Activated CD8-positive, alpha-beta T cell treated with anti-CD3 and anti-CD28 coated beads for 36 hours (primary cell): Measurements from ENCODE around the gene TOR1AIP2. TPM values are rescaled to one million over a fixed set of nuclear protein-coding genes. Genes with fewer than 3 reads are reported as not detected.

ENCODE experiments used
- ATAC-seq: fragments of 200-7000 bp; cut with Tn5 transposase; one replicate; pipeline ENCODE4 v1.10.0; 2021; ENCODE audit warnings: mild to moderate bottlenecking, moderate library complexity
- CTCF ChIA-PET: fragments of 350-600 bp; sonication (Branson Sonifier 250); formaldehyde crosslinking; loops from one replicate; lab custom pipeline; 2021; ENCODE audit warnings: antibody characterized with exemption; lab: Charles Lee
- POLR2A ChIA-PET: fragments of 350-600 bp; sonication (Branson Sonifier 250); formaldehyde crosslinking; loops from one replicate; lab custom pipeline; 2021; ENCODE audit warnings: antibody characterized with exemption; lab: Charles Lee
- DNase-seq: peaks from one replicate; pipeline ENCODE4 v3.0.0-alpha.2; 2020
- H3K27ac Mint-ChIP-seq: one replicate; pipeline ENCODE4 v1.8.0; 2021; ENCODE audit warnings: mild to moderate bottlenecking, mixed read lengths
- H3K27me3 Mint-ChIP-seq: one replicate; pipeline ENCODE4 v1.8.0; 2021; ENCODE audit warnings: mixed read lengths
- H3K36me3 Mint-ChIP-seq: one replicate; pipeline ENCODE4 v1.8.0; 2021; ENCODE audit warnings: low read depth, mixed read lengths
- H3K4me1 Mint-ChIP-seq: one replicate; pipeline ENCODE4 v1.8.0; 2021; ENCODE audit warnings: low read depth, mixed read lengths
- H3K4me3 Mint-ChIP-seq: one replicate; pipeline ENCODE4 v1.8.0; 2021; ENCODE audit warnings: mild to moderate bottlenecking, moderate library complexity, mixed read lengths
- H3K9me3 Mint-ChIP-seq: one replicate; pipeline ENCODE4 v1.8.0; 2021; ENCODE audit warnings: mixed read lengths
- CTCF ChIP-seq: fragments of 200-600 bp; IDR thresholded peaks from one replicate; pipeline ENCODE4 v1.8.0; 2022; ENCODE audit warnings: antibody characterized with exemption, mild to moderate bottlenecking
- intact Hi-C: fragments of 100-400 bp; cut with micrococcal nuclease; formaldehyde crosslinking; loops from one replicate; pipeline ENCODE4 v1.10.0; 2022
- total RNA-seq, 2 experiments: library from RNA; stranded (reverse); gene quantifications; one replicate each; pipeline ENCODE4 v1.2.3, GENCODE V29; 2021

TOR1AIP2 gene
- total RNA-seq, 2 experiments from 2014 or later, result 39.5 to 45.1 TPM

- ATAC-seq (no peak), DNase-seq (no peak)
- Mint-ChIP-seq H3K4me1 (peaks cover 24% of the 10 kb centered on the region), H3K36me3 (no peaks in the 10 kb centered on the region), H3K4me3 (no peak overlapping the region), H3K9me3 (no peaks in the 10 kb centered on the region), H3K27ac (no peak overlapping the region), H3K27me3 (no peaks in the 10 kb centered on the region)
- ChIA-PET CTCF (interaction anchor here (0.6 to 4.2 kb wide), 6 partner anchors 13 to 237 kb away, joined by 3 to 28 read pairs (median 3); no protein-coding TSS in a partner anchor), POLR2A (no interaction called here)
- intact Hi-C loops, result no loop called here
- TF ChIP-seq CTCF, result no peak
Measured at GRCh38 chr1:179831225-179831624, 46.4 kb downstream of the TOR1AIP2 start.

- Mint-ChIP-seq H3K36me3 (no peaks in the 10 kb centered on the region), H3K9me3 (no peaks in the 10 kb centered on the region), H3K4me1 (peaks cover 24% of the 10 kb centered on the region), H3K27ac (no peak overlapping the region), H3K27me3 (no peaks in the 10 kb centered on the region), H3K4me3 (no peak overlapping the region)
- ChIA-PET POLR2A (interaction anchor here (1.1 to 1.5 kb wide), 2 partner anchors 14 to 549 kb away, joined by 3 to 7 read pairs; no protein-coding TSS in a partner anchor), CTCF (interaction anchor here (1.0 to 3.5 kb wide), 4 partner anchors 9 to 39 kb away, joined by 3 to 28 read pairs (median 8); no protein-coding TSS in a partner anchor)
- no peak for TF ChIP-seq CTCF
- DNase-seq (no peak), ATAC-seq (no peak)
- intact Hi-C loops, result no loop called here
Measured at GRCh38 chr1:179828554-179829110, 49.0 kb downstream of the TOR1AIP2 start.

- ChIA-PET CTCF (interaction anchor here (3.2 to 3.5 kb wide), 2 partner anchors 13 to 17 kb away, joined by 14 to 28 read pairs; no protein-coding TSS in a partner anchor), POLR2A (no interaction called here)
- H3K36me3 Mint-ChIP-seq, result no peaks in the 10 kb centered on the region
- peaks cover 13% of the 10 kb centered on the region for H3K4me1 Mint-ChIP-seq
- no peaks in the 10 kb centered on the region for H3K9me3 Mint-ChIP-seq
- no peak overlapping the region for H3K27ac Mint-ChIP-seq
- no peak for ATAC-seq
- no peak overlapping the region for H3K4me3 Mint-ChIP-seq
- intact Hi-C loops, result no loop called here
- no peaks in the 10 kb centered on the region for H3K27me3 Mint-ChIP-seq
- no peak for TF ChIP-seq CTCF
- DNase-seq, result no peak
Measured at GRCh38 chr1:179826626-179827280, 50.9 kb downstream of the TOR1AIP2 start.

- TF ChIP-seq CTCF, result no peak
- H3K27me3 Mint-ChIP-seq, result no peaks in the 10 kb centered on the region
- DNase-seq, result no peak
- H3K4me3 Mint-ChIP-seq, result no peak overlapping the region
- H3K9me3 Mint-ChIP-seq, result no peaks in the 10 kb centered on the region
- H3K4me1 Mint-ChIP-seq, result peaks cover 4% of the 10 kb centered on the region
- H3K27ac Mint-ChIP-seq, result no peak overlapping the region
- H3K36me3 Mint-ChIP-seq, result no peaks in the 10 kb centered on the region
- ChIA-PET CTCF (interaction anchor here (3.2 to 3.5 kb wide), 2 partner anchors 12 to 16 kb away, joined by 14 to 28 read pairs; no protein-coding TSS in a partner anchor), POLR2A (no interaction called here)
- ATAC-seq, result no peak
- intact Hi-C loops, result no loop called here
Measured at GRCh38 chr1:179825798-179826460, 51.7 kb downstream of the TOR1AIP2 start.
